Activated CD8-positive, alpha-beta memory T cell treated with anti-CD3 and anti-CD28 coated beads, Interleukin-2, amount 50 U/mL, for 24 hours (primary cell): ENCODE results near the gene SRD5A1.

Experiments
- DNase-seq: peaks from one replicate; pipeline ENCODE4 v3.0.0-alpha.2; 2020; ENCODE audit errors: extremely low read depth

SRD5A1 gene

GRCh38 chr5:6713274-6714225, 80.3 kb downstream of the SRD5A1 start, which contains the start of gene TENT4A:
Gene TENT4A, plus strand, starts transcription at chr5:6713432. Its CDS starts 552 bp downstream, at chr5:6713984.
- no peak for DNase-seq

GRCh38 chr5:6714226-6715041, 81.2 kb downstream of the SRD5A1 start:
- no peak for DNase-seq

GRCh38 chr5:6715271-6715670, 82.0 kb downstream of the SRD5A1 start:
- no peak for DNase-seq

GRCh38 chr5:6715758-6716628, 82.8 kb downstream of the SRD5A1 start:
- DNase-seq = no peak

- DNase-seq = no peak
Measured at GRCh38 chr5:6716629-6717149, 83.4 kb downstream of the SRD5A1 start.

- DNase-seq = no peak
Measured at GRCh38 chr5:6717247-6717646, 84.0 kb downstream of the SRD5A1 start.

- no peak for DNase-seq
Measured at GRCh38 chr5:6717687-6718086, 84.4 kb downstream of the SRD5A1 start.

- no peak for DNase-seq
Measured at GRCh38 chr5:6718161-6718681, 85.0 kb downstream of the SRD5A1 start.

GRCh38 chr5:6718718-6719117, 85.5 kb downstream of the SRD5A1 start:
- no peak for DNase-seq

- DNase-seq = no peak
Measured at GRCh38 chr5:6719417-6719816, 86.2 kb downstream of the SRD5A1 start.

GRCh38 chr5:6719896-6720560, 86.8 kb downstream of the SRD5A1 start:
- DNase-seq = no peak

- DNase-seq = no peak
Measured at GRCh38 chr5:6720561-6720921, 87.3 kb downstream of the SRD5A1 start.

GRCh38 chr5:6721442-6721841, 88.2 kb downstream of the SRD5A1 start:
- DNase-seq = no peak

- no peak for DNase-seq
Measured at GRCh38 chr5:6722015-6722414, 88.8 kb downstream of the SRD5A1 start.

- DNase-seq = no peak
Measured at GRCh38 chr5:6723122-6723815, 90.0 kb downstream of the SRD5A1 start.

GRCh38 chr5:6723816-6724300, 90.6 kb downstream of the SRD5A1 start:
- no peak for DNase-seq
